Mammary epithelial cell (primary cell): ENCODE measurements around the gene EYS.

Experiments used
- CTCF ChIP-seq, 2 donors: IDR thresholded peaks in 1 of 2; conservative IDR thresholded peaks in 1 of 2; 2 replicates each; pipeline ENCODE4 v1.5.1; 2011 to 2012; ENCODE audit warnings: inconsistent platforms in 2 of 2, low read length in 2 of 2, mild to moderate bottlenecking in 2 of 2, control low read depth in 1 of 2, low read depth in 1 of 2; ENCODE audit not compliant: insufficient read depth in 1 of 2; ENCODE audit errors: extremely low read depth in 1 of 2
- EZH2 ChIP-seq: IDR thresholded peaks from 2 replicates; pipeline ENCODE4 v1.6.1; 2012; ENCODE audit warnings: low read length, inconsistent platforms, borderline replicate concordance

- TF ChIP-seq CTCF (conservative IDR thresholded peaks at IDR 0.05 in 1 of 2, IDR thresholded peaks at IDR 0.05 in 1 of 2; ENCODE audit: extremely low read depth in 1 of 2, insufficient read depth in 1 of 2, low read depth in 1 of 2, low read length in 2 of 2) (no peak), EZH2 (no peak)
Observed at GRCh38 chr6:65501045-65501444, 206.0 kb downstream of the EYS start.
